Thyroid gland (tissue), 4 donors: ENCODE results near the gene GNAQ.

Source experiments
- POLR2A ChIP-seq, 2 donors: fragments of 450-650 bp; IDR thresholded peaks; one replicate each; pipeline ENCODE4 v1.6.1; 2017; ENCODE audit warnings: antibody characterized with exemption in 2 of 2, mild to moderate bottlenecking in 2 of 2, moderate library complexity in 1 of 2
- TF ChIP-seq, protein P1 (sequence below), 6 experiments: fragments of 200-600 bp in 3 of 6; fragments of 450-650 bp in 3 of 6; sonication (generic) in 3 of 6; IDR thresholded peaks; one replicate each; pipeline ENCODE4 v1.5.1; 2016 to 2019; ENCODE audit warnings: antibody characterized with exemption in 6 of 6, mild to moderate bottlenecking in 2 of 6, inconsistent platforms in 1 of 6, moderate library complexity in 1 of 6

- TF ChIP-seq, protein P1, sequence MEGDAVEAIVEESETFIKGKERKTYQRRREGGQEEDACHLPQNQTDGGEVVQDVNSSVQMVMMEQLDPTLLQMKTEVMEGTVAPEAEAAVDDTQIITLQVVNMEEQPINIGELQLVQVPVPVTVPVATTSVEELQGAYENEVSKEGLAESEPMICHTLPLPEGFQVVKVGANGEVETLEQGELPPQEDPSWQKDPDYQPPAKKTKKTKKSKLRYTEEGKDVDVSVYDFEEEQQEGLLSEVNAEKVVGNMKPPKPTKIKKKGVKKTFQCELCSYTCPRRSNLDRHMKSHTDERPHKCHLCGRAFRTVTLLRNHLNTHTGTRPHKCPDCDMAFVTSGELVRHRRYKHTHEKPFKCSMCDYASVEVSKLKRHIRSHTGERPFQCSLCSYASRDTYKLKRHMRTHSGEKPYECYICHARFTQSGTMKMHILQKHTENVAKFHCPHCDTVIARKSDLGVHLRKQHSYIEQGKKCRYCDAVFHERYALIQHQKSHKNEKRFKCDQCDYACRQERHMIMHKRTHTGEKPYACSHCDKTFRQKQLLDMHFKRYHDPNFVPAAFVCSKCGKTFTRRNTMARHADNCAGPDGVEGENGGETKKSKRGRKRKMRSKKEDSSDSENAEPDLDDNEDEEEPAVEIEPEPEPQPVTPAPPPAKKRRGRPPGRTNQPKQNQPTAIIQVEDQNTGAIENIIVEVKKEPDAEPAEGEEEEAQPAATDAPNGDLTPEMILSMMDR (IDR thresholded peaks at IDR 0.05), result no peak
- no peak for TF ChIP-seq POLR2A (IDR thresholded peaks at IDR 0.05)
Measured at GRCh38 chr9:77883133-77883532, 148.5 kb downstream of the GNAQ start.
